ENCODE results near the gene FOCAD. TPM values are rescaled to one million over a fixed set of nuclear protein-coding genes. Genes with fewer than 3 reads are reported as not detected.

FOCAD gene
- total RNA-seq, 1 experiment from 2014 or later: 33.5 TPM

- DNase-seq (ENCODE audit: low spot score): no peak
- in situ Hi-C loops (cut with HindIII; ENCODE audit: low sequenced_read_pairs): no loop called here
Observed at GRCh38 chr9:20775683-20776082, 91.6 kb downstream of the FOCAD start.

GRCh38 chr9:20781092-20781491 lies 97.0 kb downstream of the FOCAD start:
- in situ Hi-C loops (cut with HindIII; ENCODE audit: low sequenced_read_pairs): no loop called here
- no peak for DNase-seq (ENCODE audit: low spot score)

- in situ Hi-C loops (cut with HindIII; ENCODE audit: low sequenced_read_pairs): no loop called here
- DNase-seq (ENCODE audit: low spot score): no peak
Observed at GRCh38 chr9:20782289-20782688, 98.2 kb downstream of the FOCAD start.

- no peak for DNase-seq (ENCODE audit: low spot score)
- in situ Hi-C loops (cut with HindIII; ENCODE audit: low sequenced_read_pairs): no loop called here
Observed at GRCh38 chr9:20783057-20784038, 99.3 kb downstream of the FOCAD start.

- no peak for DNase-seq (ENCODE audit: low spot score)
- in situ Hi-C loops (cut with HindIII; ENCODE audit: low sequenced_read_pairs): no loop called here
Observed at GRCh38 chr9:20784196-20784595, 100.1 kb downstream of the FOCAD start.

- DNase-seq (ENCODE audit: low spot score): peak; percentile 50
- in situ Hi-C loops (cut with HindIII; ENCODE audit: low sequenced_read_pairs): no loop called here
Observed at GRCh38 chr9:20786807-20787206, 102.7 kb downstream of the FOCAD start.

- DNase-seq (ENCODE audit: low spot score): peak; percentile 87
- in situ Hi-C loops (cut with HindIII; ENCODE audit: low sequenced_read_pairs): no loop called here
Observed at GRCh38 chr9:20788526-20789451, 104.7 kb downstream of the FOCAD start.

GRCh38 chr9:20790721-20791120 lies 106.7 kb downstream of the FOCAD start:
- in situ Hi-C loops (cut with HindIII; ENCODE audit: low sequenced_read_pairs): no loop called here
- DNase-seq (ENCODE audit: low spot score): no peak

GRCh38 chr9:20791682-20792081 lies 107.6 kb downstream of the FOCAD start:
- DNase-seq (ENCODE audit: low spot score): no peak
- in situ Hi-C loops (cut with HindIII; ENCODE audit: low sequenced_read_pairs): no loop called here

- in situ Hi-C loops (cut with HindIII; ENCODE audit: low sequenced_read_pairs): no loop called here
- no peak for DNase-seq (ENCODE audit: low spot score)
Observed at GRCh38 chr9:20804489-20805250, 120.6 kb downstream of the FOCAD start.

- in situ Hi-C loops (cut with HindIII; ENCODE audit: low sequenced_read_pairs): no loop called here
- peak; percentile 87 for DNase-seq (ENCODE audit: low spot score)
Observed at GRCh38 chr9:20805766-20806165, 121.7 kb downstream of the FOCAD start.

GRCh38 chr9:20808002-20808401 lies 123.9 kb downstream of the FOCAD start:
- in situ Hi-C loops (cut with HindIII; ENCODE audit: low sequenced_read_pairs): no loop called here
- DNase-seq (ENCODE audit: low spot score): no peak

GRCh38 chr9:20811872-20812271 lies 127.8 kb downstream of the FOCAD start:
- DNase-seq (ENCODE audit: low spot score): no peak
- in situ Hi-C loops (cut with HindIII; ENCODE audit: low sequenced_read_pairs): no loop called here

GRCh38 chr9:20815923-20816703 lies 132.1 kb downstream of the FOCAD start:
- in situ Hi-C loops (cut with HindIII; ENCODE audit: low sequenced_read_pairs): no loop called here
- no peak for DNase-seq (ENCODE audit: low spot score)

GRCh38 chr9:20823051-20823450 lies 139.0 kb downstream of the FOCAD start:
- in situ Hi-C loops (cut with HindIII; ENCODE audit: low sequenced_read_pairs): no loop called here
- DNase-seq (ENCODE audit: low spot score): no peak

GRCh38 chr9:20831028-20831427 lies 147.0 kb downstream of the FOCAD start:
- DNase-seq (ENCODE audit: low spot score): no peak

GRCh38 chr9:20832775-20833174 lies 148.7 kb downstream of the FOCAD start:
- DNase-seq (ENCODE audit: low spot score): no peak
- in situ Hi-C loops (cut with HindIII; ENCODE audit: low sequenced_read_pairs): no loop called here

More at GRCh38 chr9:20831028-20831427, 147.0 kb downstream of the FOCAD start:
- in situ Hi-C loops (cut with HindIII; ENCODE audit: low sequenced_read_pairs): no loop called here
